Measurements from ENCODE around the gene EXOC4.
"Not testable (repeated sequence)": the region's sequence is repeated elsewhere in the genome, so short reads cannot be mapped to it uniquely, and the experiment has no call there.

EXOC4 gene

GRCh38 chr7:134073276-134073675 lies 820.4 kb downstream of the EXOC4 start:
- no peak for TF ChIP-seq CTCF (IDR thresholded peaks at IDR 0.05; ENCODE audit: low read depth, low read length)
- no peak for DNase-seq (ENCODE audit: extremely low read depth, low read depth)

- no peak for TF ChIP-seq CTCF (IDR thresholded peaks at IDR 0.05; ENCODE audit: low read depth, low read length)
- no peak for DNase-seq (ENCODE audit: extremely low read depth, low read depth)
These were observed 822.9 kb downstream of the EXOC4 start for GRCh38 chr7:134075799-134076198.

GRCh38 chr7:134077560-134077959 lies 824.7 kb downstream of the EXOC4 start:
- not testable (repeated sequence) for DNase-seq (ENCODE audit: extremely low read depth, low read depth)

- DNase-seq (ENCODE audit: extremely low read depth, low read depth), result no peak
- no peak for TF ChIP-seq CTCF (IDR thresholded peaks at IDR 0.05; ENCODE audit: low read depth, low read length)
These were observed 826.1 kb downstream of the EXOC4 start for GRCh38 chr7:134078991-134079390.

GRCh38 chr7:134081695-134082094 lies 828.8 kb downstream of the EXOC4 start:
- no peak for TF ChIP-seq CTCF (IDR thresholded peaks at IDR 0.05; ENCODE audit: low read depth, low read length)
- no peak for DNase-seq (ENCODE audit: extremely low read depth, low read depth)

GRCh38 chr7:134083766-134084487 lies 831.0 kb downstream of the EXOC4 start:
- TF ChIP-seq CTCF (IDR thresholded peaks at IDR 0.05; ENCODE audit: low read depth, low read length), result no peak
- DNase-seq (ENCODE audit: extremely low read depth, low read depth), result no peak

- no peak for TF ChIP-seq CTCF (IDR thresholded peaks at IDR 0.05; ENCODE audit: low read depth, low read length)
- no peak for DNase-seq (ENCODE audit: extremely low read depth, low read depth)
These were observed 831.7 kb downstream of the EXOC4 start for GRCh38 chr7:134084488-134085144.

Data from AG09319 (cell line).